Ishikawa (cell line): Measurements from ENCODE around the gene MAST4.

ENCODE experiments used
- CEBPB ChIP-seq: IDR thresholded peaks from 2 replicates; pipeline ENCODE4 v1.6.1; 2012
- CREB1 ChIP-seq: IDR thresholded peaks from 2 replicates; pipeline ENCODE4 v1.6.1; 2012; ENCODE audit warnings: low read depth
- EGR1 ChIP-seq: IDR thresholded peaks from 2 replicates; pipeline ENCODE4 v1.6.1; 2012
- EP300 ChIP-seq: IDR thresholded peaks from 2 replicates; pipeline ENCODE4 v1.6.1; 2012; ENCODE audit warnings: borderline replicate concordance
- FOXM1 ChIP-seq: IDR thresholded peaks from 2 replicates; pipeline ENCODE4 v1.6.1; 2012; ENCODE audit warnings: low read depth, borderline replicate concordance
- NFIC ChIP-seq: IDR thresholded peaks from 2 replicates; pipeline ENCODE4 v1.6.1; 2012
- RAD21 ChIP-seq: IDR thresholded peaks from 2 replicates; pipeline ENCODE4 v1.6.1; 2012; ENCODE audit warnings: low read depth
- REST ChIP-seq: IDR thresholded peaks from 2 replicates; pipeline ENCODE4 v1.6.1; 2012; ENCODE audit warnings: low read depth, mild to moderate bottlenecking
- TAF1 ChIP-seq: IDR thresholded peaks from 2 replicates; pipeline ENCODE4 v1.6.1; 2012; ENCODE audit warnings: low read depth, mild to moderate bottlenecking
- TCF12 ChIP-seq: IDR thresholded peaks from 2 replicates; pipeline ENCODE4 v1.6.1; 2012; ENCODE audit warnings: low read depth
- TEAD4 ChIP-seq: IDR thresholded peaks from 2 replicates; pipeline ENCODE4 v1.6.1; 2012
- YY1 ChIP-seq: IDR thresholded peaks from 2 replicates; pipeline ENCODE4 v1.6.1; 2012; ENCODE audit warnings: low read depth
- ZBTB7A ChIP-seq: IDR thresholded peaks from 2 replicates; pipeline ENCODE4 v1.6.1; 2012; ENCODE audit warnings: low read depth
- TF ChIP-seq, protein P1 (sequence below): IDR thresholded peaks from 2 replicates; pipeline ENCODE4 v1.6.1; 2012
- TF ChIP-seq, protein P2 (sequence below): IDR thresholded peaks from 2 replicates; pipeline ENCODE4 v1.6.1; 2012

MAST4 gene

GRCh38 chr5:66694036-66694435, 97.8 kb downstream of the MAST4 start:
- no peak for TF ChIP-seq RAD21
- TF ChIP-seq, protein P1, sequence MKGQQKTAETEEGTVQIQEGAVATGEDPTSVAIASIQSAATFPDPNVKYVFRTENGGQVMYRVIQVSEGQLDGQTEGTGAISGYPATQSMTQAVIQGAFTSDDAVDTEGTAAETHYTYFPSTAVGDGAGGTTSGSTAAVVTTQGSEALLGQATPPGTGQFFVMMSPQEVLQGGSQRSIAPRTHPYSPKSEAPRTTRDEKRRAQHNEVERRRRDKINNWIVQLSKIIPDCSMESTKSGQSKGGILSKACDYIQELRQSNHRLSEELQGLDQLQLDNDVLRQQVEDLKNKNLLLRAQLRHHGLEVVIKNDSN: no peak
- TF ChIP-seq, protein P2, sequence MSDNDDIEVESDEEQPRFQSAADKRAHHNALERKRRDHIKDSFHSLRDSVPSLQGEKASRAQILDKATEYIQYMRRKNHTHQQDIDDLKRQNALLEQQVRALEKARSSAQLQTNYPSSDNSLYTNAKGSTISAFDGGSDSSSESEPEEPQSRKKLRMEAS: no peak
- no peak for TF ChIP-seq EP300
- TF ChIP-seq CREB1: no peak
- no peak for TF ChIP-seq FOXM1
- TF ChIP-seq YY1: no peak
- TF ChIP-seq CEBPB: no peak
- TF ChIP-seq TCF12: no peak
- no peak for TF ChIP-seq NFIC
- no peak for TF ChIP-seq TEAD4
- no peak for TF ChIP-seq REST
- no peak for TF ChIP-seq ZBTB7A
- no peak for TF ChIP-seq EGR1
- TF ChIP-seq TAF1: no peak

- TF ChIP-seq TAF1 (no peak), YY1 (no peak), RAD21 (no peak)
- TF ChIP-seq, protein P2: no peak
Observed at GRCh38 chr5:66697796-66698564, 101.8 kb downstream of the MAST4 start.

GRCh38 chr5:66701244-66701643, 105.1 kb downstream of the MAST4 start:
- TF ChIP-seq CEBPB: no peak
- no peak for TF ChIP-seq YY1
- TF ChIP-seq EP300: no peak
- no peak for TF ChIP-seq TAF1
- TF ChIP-seq CREB1: no peak
- TF ChIP-seq REST: no peak
- TF ChIP-seq EGR1: no peak
- TF ChIP-seq TCF12: no peak
- TF ChIP-seq, protein P2: no peak
- TF ChIP-seq RAD21: no peak
- TF ChIP-seq TEAD4: no peak
- TF ChIP-seq, protein P1: no peak
- no peak for TF ChIP-seq NFIC
- TF ChIP-seq FOXM1: no peak
- no peak for TF ChIP-seq ZBTB7A

- TF ChIP-seq FOXM1 (no peak), YY1 (no peak), REST (no peak), CREB1 (no peak), EGR1 (no peak), NFIC (no peak), EP300 (no peak), ZBTB7A (no peak), TAF1 (no peak), TCF12 (no peak), TEAD4 (no peak), RAD21 (no peak), CEBPB (no peak)
- TF ChIP-seq, protein P2: no peak
- TF ChIP-seq, protein P1: no peak
Observed at GRCh38 chr5:66702426-66702825, 106.2 kb downstream of the MAST4 start.
